Breast epithelium (tissue), 4 donors: Measurements from ENCODE around the gene PAK1. TPM values are rescaled to one million over a fixed set of nuclear protein-coding genes. Genes with fewer than 3 reads are reported as not detected.
"Not testable (repeated sequence)": the region's sequence is repeated elsewhere in the genome, so short reads cannot be mapped to it uniquely, and the experiment has no call there.

Source experiments
- DNase-seq, 2 donors: peaks; one replicate each; pipeline ENCODE4 v3.0.0-alpha.2; 2019; ENCODE audit warnings: low spot score in 2 of 2
- H3K27ac ChIP-seq, 2 donors: fragments of 200-600 bp; sonication (generic) in 1 of 2; one replicate each; pipeline ENCODE4 v1.5.1; 2016 to 2019; ENCODE audit warnings: mild to moderate bottlenecking in 1 of 2
- H3K27me3 ChIP-seq, 2 donors: fragments of 200-600 bp; sonication (generic) in 1 of 2; one replicate each; pipeline versions ENCODE4 v1.5.1 to v1.6.0; 2017 to 2019; ENCODE audit warnings: control low read depth in 1 of 2, mild to moderate bottlenecking in 1 of 2
- H3K36me3 ChIP-seq: fragments of 200-600 bp; one replicate; pipeline ENCODE4 v1.5.1; 2019
- H3K4me1 ChIP-seq, 2 donors: fragments of 200-600 bp; sonication (generic); one replicate each; pipeline ENCODE4 v1.5.1; 2016 to 2019; ENCODE audit warnings: control low read depth in 1 of 2
- H3K4me3 ChIP-seq, 3 donors: fragments of 200-600 bp; sonication (generic); 1 replicate in 2 of 3; 2 replicates in 1 of 3; pipeline ENCODE4 v1.5.1; 2016 to 2019; ENCODE audit warnings: mild to moderate bottlenecking in 3 of 3, moderate library complexity in 2 of 3
- H3K9me3 ChIP-seq, 2 donors: fragments of 200-600 bp; sonication (generic) in 1 of 2; one replicate each; pipeline ENCODE4 v1.5.1; 2016 to 2019; ENCODE audit warnings: control low read depth in 1 of 2
- CTCF ChIP-seq, 3 donors: fragments of 450-650 bp; IDR thresholded peaks; one replicate each; pipeline ENCODE4 v1.5.1; 2016 to 2017; ENCODE audit warnings: antibody characterized with exemption in 3 of 3, mild to moderate bottlenecking in 3 of 3, moderate library complexity in 3 of 3
- POLR2A ChIP-seq: fragments of 450-650 bp; IDR thresholded peaks from one replicate; pipeline ENCODE4 v1.6.1; 2016; ENCODE audit warnings: antibody characterized with exemption, mild to moderate bottlenecking, moderate library complexity
- POLR2AphosphoS5 ChIP-seq, 3 donors: sonication (generic); formaldehyde crosslinking; IDR thresholded peaks; one replicate each; pipeline ENCODE4 v1.6.1; 2017; ENCODE audit warnings: antibody characterized with exemption in 3 of 3
- intact Hi-C: fragments of 100-400 bp; cut with DNase I; formaldehyde crosslinking; loops from one replicate; pipeline ENCODE4 v1.15.1; 2023; ENCODE audit warnings: low total_unique reads
- total RNA-seq, 3 donors: library from RNA; depleted of rRNA; stranded (reverse); fragments of >200 nt; gene quantifications; one replicate each; pipeline ENCODE4 v1.1.0, GENCODE V29; 2016

The PAK1 gene
- total RNA-seq, 3 donors from 2014 or later: 23.2 to 59.6 (median 42.6) TPM

- Histone ChIP-seq H3K4me1 (no peaks in the 10 kb centered on the region), H3K4me3 (no peak overlapping the region), H3K27me3 (no peaks in the 10 kb centered on the region), H3K27ac (no peak overlapping the region), H3K36me3 (no peaks in the 10 kb centered on the region), H3K9me3 (no peaks in the 10 kb centered on the region)
- no peak for TF ChIP-seq POLR2A
- no peak for TF ChIP-seq CTCF (IDR thresholded peaks at IDR 0.05)
- no peak for TF ChIP-seq POLR2AphosphoS5 (IDR thresholded peaks at IDR 0.05)
- intact Hi-C loops: no loop called here
- DNase-seq: no peak
Measured at GRCh38 chr11:77501758-77502157, 27.9 kb upstream of the PAK1 start.

GRCh38 chr11:77497368-77497767 is 23.5 kb upstream of the PAK1 start:
- H3K27me3 ChIP-seq: no peaks in the 10 kb centered on the region
- TF ChIP-seq CTCF (IDR thresholded peaks at IDR 0.05) (no peak), POLR2A (no peak), POLR2AphosphoS5 (IDR thresholded peaks at IDR 0.05) (no peak)
- H3K36me3 ChIP-seq: no peaks in the 10 kb centered on the region
- intact Hi-C loops: no loop called here
- no peaks in the 10 kb centered on the region for H3K4me1 ChIP-seq
- DNase-seq: no peak
- no peak overlapping the region for H3K4me3 ChIP-seq
- H3K27ac ChIP-seq: no peak overlapping the region
- H3K9me3 ChIP-seq: no peaks in the 10 kb centered on the region

- TF ChIP-seq POLR2AphosphoS5 (IDR thresholded peaks at IDR 0.05) (no peak), POLR2A (no peak), CTCF (IDR thresholded peaks at IDR 0.05) (no peak)
- Histone ChIP-seq H3K9me3 (no peaks in the 10 kb centered on the region), H3K4me3 (no peak overlapping the region), H3K27ac (no peak overlapping the region), H3K4me1 (no peaks in the 10 kb centered on the region), H3K27me3 (no peaks in the 10 kb centered on the region), H3K36me3 (no peaks in the 10 kb centered on the region)
- intact Hi-C loops: no loop called here
- DNase-seq: no peak
Measured at GRCh38 chr11:77495526-77495925, 21.6 kb upstream of the PAK1 start.

GRCh38 chr11:77490035-77490434 is 16.1 kb upstream of the PAK1 start:
- H3K27ac ChIP-seq, DNase-seq: not testable (repeated sequence)

GRCh38 chr11:77487790-77488189 is 13.9 kb upstream of the PAK1 start:
- TF ChIP-seq CTCF (IDR thresholded peaks at IDR 0.05) (no peak), POLR2AphosphoS5 (IDR thresholded peaks at IDR 0.05) (no peak), POLR2A (no peak)
- Histone ChIP-seq H3K36me3 (no peaks in the 10 kb centered on the region), H3K9me3 (peaks cover 0 to 4% of the 10 kb centered on the region in 2 donors), H3K27ac (no peak overlapping the region), H3K4me1 (no peaks in the 10 kb centered on the region), H3K27me3 (no peaks in the 10 kb centered on the region), H3K4me3 (no peak overlapping the region)
- intact Hi-C loops: no loop called here
- DNase-seq: no peak

More at GRCh38 chr11:77490035-77490434, 16.1 kb upstream of the PAK1 start:
- H3K27me3 ChIP-seq, intact Hi-C loops, H3K4me1 ChIP-seq, H3K4me3 ChIP-seq, H3K36me3 ChIP-seq, H3K9me3 ChIP-seq: not testable (repeated sequence)

- no peaks in the 10 kb centered on the region for H3K27me3 ChIP-seq
- DNase-seq: no peak
- H3K4me3 ChIP-seq: no peak overlapping the region
- intact Hi-C loops: no loop called here
- no peak overlapping the region for H3K27ac ChIP-seq
- no peaks in the 10 kb centered on the region for H3K9me3 ChIP-seq
- no peaks in the 10 kb centered on the region for H3K36me3 ChIP-seq
- no peak for TF ChIP-seq POLR2AphosphoS5 (IDR thresholded peaks at IDR 0.05)
- TF ChIP-seq CTCF (IDR thresholded peaks at IDR 0.05): no peak
- TF ChIP-seq POLR2A: no peak
- H3K4me1 ChIP-seq: no peaks in the 10 kb centered on the region
Measured at GRCh38 chr11:77479746-77480352, 6.0 kb upstream of the PAK1 start.
